ENCODE measurements around the gene SMIM33.
"Not testable (repeated sequence)": the region's sequence is repeated elsewhere in the genome, so short reads cannot be mapped to it uniquely, and the experiment has no call there.

DNA sequence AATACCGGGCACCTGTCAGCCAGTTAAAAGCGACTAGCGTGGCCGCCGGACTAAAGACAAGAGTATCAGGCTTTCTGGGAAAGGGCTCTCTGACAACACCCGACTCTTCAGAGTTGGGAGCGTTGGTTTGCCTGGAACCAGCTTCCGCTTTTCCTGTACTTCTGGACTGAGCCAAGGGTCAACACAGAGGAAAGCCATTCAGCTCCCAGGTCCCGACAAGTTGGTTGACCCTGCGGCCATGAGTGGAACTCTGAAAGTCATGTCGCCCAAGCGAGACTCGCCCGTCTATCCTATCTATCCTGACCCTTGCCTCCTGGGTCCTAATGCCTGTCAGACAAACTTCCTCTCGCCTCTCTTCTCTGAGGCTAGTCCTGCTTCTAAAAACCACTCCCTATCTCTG, 33.1 kb downstream of the SMIM33 start:
- TF ChIP-seq POLR2A, POLR2AphosphoS5, TAF1, POU2F2 (IDR thresholded peaks at IDR 0.05; ENCODE audit: low read depth, low read length): not testable (repeated sequence)
